ENCODE data around the gene NTRK1.

NTRK1 gene

GRCh38 chr1:156852418-156852874 lies 8.2 kb upstream of the NTRK1 start:
- no peak for DNase-seq (ENCODE audit: low read depth in 1 of 2, low spot score in 1 of 2)
- in situ Hi-C loops (cut with HindIII; ENCODE audit: low pct_unique_long_range_greater_than_20kb, low sequenced_read_pairs) = no loop called here
- no peak for TF ChIP-seq JUND (IDR thresholded peaks at IDR 0.05; ENCODE audit: low read depth)

- in situ Hi-C loops (cut with HindIII; ENCODE audit: low pct_unique_long_range_greater_than_20kb, low sequenced_read_pairs) = no loop called here
- DNase-seq (ENCODE audit: low read depth in 1 of 2, low spot score in 1 of 2) = no peak
- no peak for TF ChIP-seq JUND (IDR thresholded peaks at IDR 0.05; ENCODE audit: low read depth)
Observed at GRCh38 chr1:156853761-156854160, 6.9 kb upstream of the NTRK1 start.

GRCh38 chr1:156854634-156855033 lies 6.0 kb upstream of the NTRK1 start:
- TF ChIP-seq JUND (IDR thresholded peaks at IDR 0.05; ENCODE audit: low read depth) = no peak
- in situ Hi-C loops (cut with HindIII; ENCODE audit: low pct_unique_long_range_greater_than_20kb, low sequenced_read_pairs) = no loop called here
- DNase-seq (ENCODE audit: low read depth in 1 of 2, low spot score in 1 of 2) = peak in 1 of 2 experiments; percentile 24

GRCh38 chr1:156856282-156856785 lies 4.3 kb upstream of the NTRK1 start:
- TF ChIP-seq JUND (IDR thresholded peaks at IDR 0.05; ENCODE audit: low read depth) = no peak
- in situ Hi-C loops (cut with HindIII; ENCODE audit: low pct_unique_long_range_greater_than_20kb, low sequenced_read_pairs) = no loop called here
- DNase-seq (ENCODE audit: low read depth in 1 of 2, low spot score in 1 of 2) = no peak

GRCh38 chr1:156857532-156857931 lies 3.1 kb upstream of the NTRK1 start:
- in situ Hi-C loops (cut with HindIII; ENCODE audit: low pct_unique_long_range_greater_than_20kb, low sequenced_read_pairs) = no loop called here
- DNase-seq (ENCODE audit: low read depth in 1 of 2, low spot score in 1 of 2) = no peak

GRCh38 chr1:156858555-156858956 lies 2.1 kb upstream of the NTRK1 start:
- in situ Hi-C loops (cut with HindIII; ENCODE audit: low pct_unique_long_range_greater_than_20kb, low sequenced_read_pairs) = no loop called here
- DNase-seq (ENCODE audit: low read depth in 1 of 2, low spot score in 1 of 2) = no peak
- no peak for TF ChIP-seq JUND (IDR thresholded peaks at IDR 0.05; ENCODE audit: low read depth)

More at GRCh38 chr1:156857532-156857931, 3.1 kb upstream of the NTRK1 start:
- no peak for TF ChIP-seq JUND (IDR thresholded peaks at IDR 0.05; ENCODE audit: low read depth)

- TF ChIP-seq JUND (IDR thresholded peaks at IDR 0.05; ENCODE audit: low read depth) = no peak
- in situ Hi-C loops (cut with HindIII; ENCODE audit: low pct_unique_long_range_greater_than_20kb, low sequenced_read_pairs) = no loop called here
- DNase-seq (ENCODE audit: low read depth in 1 of 2, low spot score in 1 of 2) = no peak
Observed at GRCh38 chr1:156858959-156859522, 1.6 kb upstream of the NTRK1 start, which contains the start of gene INSRR. TSS of gene INSRR (minus strand) at chr1:156859117. CDS start at chr1:156858621, 496 bp downstream.

GRCh38 chr1:156859523-156860112 lies 1.0 kb upstream of the NTRK1 start:
- in situ Hi-C loops (cut with HindIII; ENCODE audit: low pct_unique_long_range_greater_than_20kb, low sequenced_read_pairs) = no loop called here
- DNase-seq (ENCODE audit: low read depth in 1 of 2, low spot score in 1 of 2) = peak; percentile 26 to 44
- TF ChIP-seq JUND (IDR thresholded peaks at IDR 0.05; ENCODE audit: low read depth) = no peak

- no peak for TF ChIP-seq JUND (IDR thresholded peaks at IDR 0.05; ENCODE audit: low read depth)
- in situ Hi-C loops (cut with HindIII; ENCODE audit: low pct_unique_long_range_greater_than_20kb, low sequenced_read_pairs) = no loop called here
- peak; percentile 59 to 83 for DNase-seq (ENCODE audit: low read depth in 1 of 2, low spot score in 1 of 2)
Observed at GRCh38 chr1:156860113-156860627, 495 bp upstream of the NTRK1 start.

- no peak for TF ChIP-seq JUND (IDR thresholded peaks at IDR 0.05; ENCODE audit: low read depth)
- no peak for DNase-seq (ENCODE audit: low read depth in 1 of 2, low spot score in 1 of 2)
- in situ Hi-C loops (cut with HindIII; ENCODE audit: low pct_unique_long_range_greater_than_20kb, low sequenced_read_pairs) = no loop called here
Observed at GRCh38 chr1:156862584-156862983, 1.9 kb downstream of the NTRK1 start.

GRCh38 chr1:156862997-156863599 lies 2.4 kb downstream of the NTRK1 start:
- TF ChIP-seq JUND (IDR thresholded peaks at IDR 0.05; ENCODE audit: low read depth) = no peak
- no peak for DNase-seq (ENCODE audit: low read depth in 1 of 2, low spot score in 1 of 2)
- in situ Hi-C loops (cut with HindIII; ENCODE audit: low pct_unique_long_range_greater_than_20kb, low sequenced_read_pairs) = no loop called here

GRCh38 chr1:156863631-156864030 lies 3.0 kb downstream of the NTRK1 start:
- in situ Hi-C loops (cut with HindIII; ENCODE audit: low pct_unique_long_range_greater_than_20kb, low sequenced_read_pairs) = no loop called here
- TF ChIP-seq JUND (IDR thresholded peaks at IDR 0.05; ENCODE audit: low read depth) = no peak
- no peak for DNase-seq (ENCODE audit: low read depth in 1 of 2, low spot score in 1 of 2)

- DNase-seq (ENCODE audit: low read depth in 1 of 2, low spot score in 1 of 2) = peak in 1 of 2 experiments; percentile 29
- no peak for TF ChIP-seq JUND (IDR thresholded peaks at IDR 0.05; ENCODE audit: low read depth)
- in situ Hi-C loops (cut with HindIII; ENCODE audit: low pct_unique_long_range_greater_than_20kb, low sequenced_read_pairs) = no loop called here
Observed at GRCh38 chr1:156864796-156865195, 4.1 kb downstream of the NTRK1 start.

Measured in T47D (cell line).